Measurements from ENCODE around the gene TARDBP.

- TF ChIP-seq CTCF (conservative IDR thresholded peaks at IDR 0.05; ENCODE audit: low read depth in 2 of 2) = no peak
- TF ChIP-seq, protein P1, sequence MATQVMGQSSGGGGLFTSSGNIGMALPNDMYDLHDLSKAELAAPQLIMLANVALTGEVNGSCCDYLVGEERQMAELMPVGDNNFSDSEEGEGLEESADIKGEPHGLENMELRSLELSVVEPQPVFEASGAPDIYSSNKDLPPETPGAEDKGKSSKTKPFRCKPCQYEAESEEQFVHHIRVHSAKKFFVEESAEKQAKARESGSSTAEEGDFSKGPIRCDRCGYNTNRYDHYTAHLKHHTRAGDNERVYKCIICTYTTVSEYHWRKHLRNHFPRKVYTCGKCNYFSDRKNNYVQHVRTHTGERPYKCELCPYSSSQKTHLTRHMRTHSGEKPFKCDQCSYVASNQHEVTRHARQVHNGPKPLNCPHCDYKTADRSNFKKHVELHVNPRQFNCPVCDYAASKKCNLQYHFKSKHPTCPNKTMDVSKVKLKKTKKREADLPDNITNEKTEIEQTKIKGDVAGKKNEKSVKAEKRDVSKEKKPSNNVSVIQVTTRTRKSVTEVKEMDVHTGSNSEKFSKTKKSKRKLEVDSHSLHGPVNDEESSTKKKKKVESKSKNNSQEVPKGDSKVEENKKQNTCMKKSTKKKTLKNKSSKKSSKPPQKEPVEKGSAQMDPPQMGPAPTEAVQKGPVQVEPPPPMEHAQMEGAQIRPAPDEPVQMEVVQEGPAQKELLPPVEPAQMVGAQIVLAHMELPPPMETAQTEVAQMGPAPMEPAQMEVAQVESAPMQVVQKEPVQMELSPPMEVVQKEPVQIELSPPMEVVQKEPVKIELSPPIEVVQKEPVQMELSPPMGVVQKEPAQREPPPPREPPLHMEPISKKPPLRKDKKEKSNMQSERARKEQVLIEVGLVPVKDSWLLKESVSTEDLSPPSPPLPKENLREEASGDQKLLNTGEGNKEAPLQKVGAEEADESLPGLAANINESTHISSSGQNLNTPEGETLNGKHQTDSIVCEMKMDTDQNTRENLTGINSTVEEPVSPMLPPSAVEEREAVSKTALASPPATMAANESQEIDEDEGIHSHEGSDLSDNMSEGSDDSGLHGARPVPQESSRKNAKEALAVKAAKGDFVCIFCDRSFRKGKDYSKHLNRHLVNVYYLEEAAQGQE (IDR thresholded peaks at IDR 0.05; ENCODE audit: unreplicated experiment) = no peak
These were observed 46.8 kb upstream of the TARDBP start for GRCh38 chr1:10965546-10966226.
